Activated B cell treated with CpG ODN at 0.5 μM for 24 hours (primary cell): ENCODE results near the gene PXT1. TPM values are rescaled to one million over a fixed set of nuclear protein-coding genes. Genes with fewer than 3 reads are reported as not detected.

Source experiments
- ATAC-seq: fragments of 200-7000 bp; cut with Tn5 transposase; one replicate; pipeline ENCODE4 v1.10.0; 2021; ENCODE audit warnings: low read depth, mild to moderate bottlenecking, moderate library complexity
- CTCF ChIA-PET: fragments of 350-600 bp; sonication (Branson Sonifier 250); formaldehyde crosslinking; loops from one replicate; lab custom pipeline; 2021; ENCODE audit warnings: antibody characterized with exemption; lab: Charles Lee
- POLR2A ChIA-PET: fragments of 350-600 bp; sonication (Branson Sonifier 250); formaldehyde crosslinking; loops from one replicate; lab custom pipeline; 2021; ENCODE audit warnings: antibody characterized with exemption; lab: Charles Lee
- DNase-seq: peaks from one replicate; pipeline ENCODE4 v3.0.0; 2022
- H3K27ac Mint-ChIP-seq: one replicate; pipeline ENCODE4 v1.8.0; 2020; ENCODE audit warnings: mixed read lengths
- H3K27me3 Mint-ChIP-seq: one replicate; pipeline ENCODE4 v1.8.0; 2021; ENCODE audit warnings: mixed read lengths
- H3K36me3 Mint-ChIP-seq: one replicate; pipeline ENCODE4 v1.8.0; 2021; ENCODE audit warnings: low read depth, mixed read lengths
- H3K4me1 Mint-ChIP-seq: one replicate; pipeline ENCODE4 v1.8.0; 2021; ENCODE audit warnings: mixed read lengths
- H3K4me3 Mint-ChIP-seq: one replicate; pipeline ENCODE4 v1.8.0; 2020; ENCODE audit warnings: mild to moderate bottlenecking, mixed read lengths
- H3K9me3 Mint-ChIP-seq: one replicate; pipeline ENCODE4 v1.8.0; 2020; ENCODE audit warnings: mixed read lengths
- CTCF ChIP-seq: fragments of 200-600 bp; IDR thresholded peaks from one replicate; pipeline ENCODE4 v1.8.0; 2022; ENCODE audit warnings: antibody characterized with exemption, mild to moderate bottlenecking
- intact Hi-C: fragments of 100-400 bp; cut with micrococcal nuclease; formaldehyde crosslinking; loops from one replicate; pipeline ENCODE4 v1.15.1; 2024
- total RNA-seq: library from RNA; stranded (reverse); gene quantifications from 2 replicates; pipeline ENCODE4 v1.2.3, GENCODE V29; 2022

Gene PXT1
- total RNA-seq, result 0.11 and 0.22 TPM in 2 replicates

- DNase-seq (peak; percentile 85), ATAC-seq (peak; percentile 84)
- Mint-ChIP-seq H3K4me1 (peaks cover 46% of the 10 kb centered on the region), H3K9me3 (no peaks in the 10 kb centered on the region), H3K4me3 (peak within 1 kb of the TSS; percentile 98), H3K36me3 (peaks cover 16% of the 10 kb centered on the region), H3K27me3 (no peaks in the 10 kb centered on the region), H3K27ac (peak within 1 kb of the TSS; percentile 96)
- intact Hi-C loops, result loop anchor here (1.0 to 5.0 kb wide), 5 partner anchors 20 to 564 kb away; partner anchors contain the start of genes CDKN1A, FGD2 and STK38
- no peak for TF ChIP-seq CTCF
- ChIA-PET POLR2A (interaction anchor here (0.6 to 1.6 kb wide), 10 partner anchors 7 to 727 kb away, joined by 3 to 8 read pairs (median 4); partner anchors contain the start of gene SRSF3), CTCF (interaction anchor here (0.8 kb wide), 2 partner anchors 13 to 20 kb away, joined by 3 read pairs; no protein-coding TSS in a partner anchor)
These were observed at the start of gene PXT1, which contains the start of gene KCTD20 for GRCh38 chr6:36442671-36443470. Gene PXT1, minus strand, starts transcription at chr6:36442854. Its CDS starts 16,772 bp downstream, at chr6:36426082. Gene KCTD20, plus strand, starts transcription at chr6:36443000. Its CDS starts 27,098 bp downstream, at chr6:36470098.

- Mint-ChIP-seq H3K27me3 (no peaks in the 10 kb centered on the region), H3K27ac (no peak overlapping the region)
- CTCF ChIA-PET, result no interaction called here
These were observed 49.4 kb upstream of the PXT1 start for GRCh38 chr6:36492092-36492491.

GRCh38 chr6:36491378-36491965, 48.8 kb upstream of the PXT1 start:
- no peak for TF ChIP-seq CTCF
- ChIA-PET POLR2A (no interaction called here), CTCF (no interaction called here)
- Mint-ChIP-seq H3K9me3 (no peaks in the 10 kb centered on the region), H3K4me1 (no peaks in the 10 kb centered on the region), H3K27ac (no peak overlapping the region), H3K27me3 (no peaks in the 10 kb centered on the region), H3K4me3 (no peak overlapping the region), H3K36me3 (peaks cover 78% of the 10 kb centered on the region)
- no peak for ATAC-seq
- DNase-seq, result no peak
- intact Hi-C loops, result no loop called here

More at GRCh38 chr6:36492092-36492491, 49.4 kb upstream of the PXT1 start:
- no peak overlapping the region for H3K4me3 Mint-ChIP-seq
- ATAC-seq (no peak), DNase-seq (no peak)
- POLR2A ChIA-PET, result no interaction called here
- no peaks in the 10 kb centered on the region for H3K4me1 Mint-ChIP-seq
- no peak for TF ChIP-seq CTCF
- peaks cover 78% of the 10 kb centered on the region for H3K36me3 Mint-ChIP-seq
- intact Hi-C loops, result no loop called here
- H3K9me3 Mint-ChIP-seq, result no peaks in the 10 kb centered on the region

- Mint-ChIP-seq H3K27ac (no peak overlapping the region), H3K4me3 (no peak overlapping the region), H3K9me3 (no peaks in the 10 kb centered on the region), H3K36me3 (peaks cover 77% of the 10 kb centered on the region), H3K27me3 (no peaks in the 10 kb centered on the region), H3K4me1 (no peaks in the 10 kb centered on the region)
- DNase-seq, result no peak
- CTCF ChIA-PET, result interaction anchor here (1.2 kb wide), 1 partner anchor 10 kb away, joined by 5 read pairs; no protein-coding TSS in a partner anchor
- TF ChIP-seq CTCF, result no peak
- POLR2A ChIA-PET, result no interaction called here
- intact Hi-C loops, result no loop called here
- ATAC-seq, result no peak
These were observed 46.8 kb upstream of the PXT1 start for GRCh38 chr6:36489426-36489825.

- ChIA-PET CTCF (interaction anchor here (1.2 kb wide), 1 partner anchor 9 kb away, joined by 5 read pairs; no protein-coding TSS in a partner anchor), POLR2A (interaction anchor here (0.5 to 0.8 kb wide), 2 partner anchors 91 to 193 kb away, joined by 4 to 5 read pairs; no protein-coding TSS in a partner anchor)
- intact Hi-C loops, result no loop called here
- ATAC-seq (no peak), DNase-seq (no peak)
- H3K9me3 Mint-ChIP-seq, result no peaks in the 10 kb centered on the region
- no peak overlapping the region for H3K27ac Mint-ChIP-seq
- no peak overlapping the region for H3K4me3 Mint-ChIP-seq
- H3K36me3 Mint-ChIP-seq, result peaks cover 75% of the 10 kb centered on the region
- no peaks in the 10 kb centered on the region for H3K4me1 Mint-ChIP-seq
- H3K27me3 Mint-ChIP-seq, result no peaks in the 10 kb centered on the region
- no peak for TF ChIP-seq CTCF
These were observed 45.6 kb upstream of the PXT1 start for GRCh38 chr6:36488221-36488620.
